ENCODE data around the gene SORCS2.

DNA sequence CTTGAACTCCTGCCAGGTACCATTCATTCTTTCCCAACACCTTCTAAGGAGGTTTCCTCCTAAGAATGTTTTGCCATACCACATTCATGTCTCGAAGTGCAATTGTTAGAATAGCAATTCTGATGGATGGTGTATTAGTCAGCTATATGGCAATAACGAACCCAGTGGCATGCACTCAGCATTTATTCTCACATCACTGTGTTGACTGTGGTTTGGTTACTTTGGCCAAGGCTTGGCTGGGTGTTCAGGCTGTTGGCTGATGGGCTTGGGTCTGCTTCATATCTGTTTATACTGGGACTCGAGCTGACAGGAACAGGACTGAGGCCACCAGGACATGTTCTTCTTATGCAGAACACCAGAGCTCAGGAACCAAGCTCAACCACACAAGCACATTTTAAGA lies 210.7 kb downstream of the SORCS2 start:
- TF ChIP-seq, protein P1, sequence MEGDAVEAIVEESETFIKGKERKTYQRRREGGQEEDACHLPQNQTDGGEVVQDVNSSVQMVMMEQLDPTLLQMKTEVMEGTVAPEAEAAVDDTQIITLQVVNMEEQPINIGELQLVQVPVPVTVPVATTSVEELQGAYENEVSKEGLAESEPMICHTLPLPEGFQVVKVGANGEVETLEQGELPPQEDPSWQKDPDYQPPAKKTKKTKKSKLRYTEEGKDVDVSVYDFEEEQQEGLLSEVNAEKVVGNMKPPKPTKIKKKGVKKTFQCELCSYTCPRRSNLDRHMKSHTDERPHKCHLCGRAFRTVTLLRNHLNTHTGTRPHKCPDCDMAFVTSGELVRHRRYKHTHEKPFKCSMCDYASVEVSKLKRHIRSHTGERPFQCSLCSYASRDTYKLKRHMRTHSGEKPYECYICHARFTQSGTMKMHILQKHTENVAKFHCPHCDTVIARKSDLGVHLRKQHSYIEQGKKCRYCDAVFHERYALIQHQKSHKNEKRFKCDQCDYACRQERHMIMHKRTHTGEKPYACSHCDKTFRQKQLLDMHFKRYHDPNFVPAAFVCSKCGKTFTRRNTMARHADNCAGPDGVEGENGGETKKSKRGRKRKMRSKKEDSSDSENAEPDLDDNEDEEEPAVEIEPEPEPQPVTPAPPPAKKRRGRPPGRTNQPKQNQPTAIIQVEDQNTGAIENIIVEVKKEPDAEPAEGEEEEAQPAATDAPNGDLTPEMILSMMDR (conservative IDR thresholded peaks at IDR 0.05; ENCODE audit: low read depth, low read length) = no peak
- TF ChIP-seq POLR2A (IDR thresholded peaks at IDR 0.05; ENCODE audit: low read depth, low read length) (no peak), NFE2L2 (IDR thresholded peaks at IDR 0.05; ENCODE audit: low read depth, low read length) (no peak), RFX5 (IDR thresholded peaks at IDR 0.05; ENCODE audit: low read depth, low read length) (no peak), RAD21 (IDR thresholded peaks at IDR 0.05; ENCODE audit: low read length) (no peak), BHLHE40 (IDR thresholded peaks at IDR 0.05; ENCODE audit: low read depth, low read length) (no peak), SMC3 (IDR thresholded peaks at IDR 0.05; ENCODE audit: low read depth, low read length) (no peak), MXI1 (IDR thresholded peaks at IDR 0.05; ENCODE audit: borderline replicate concordance, low read depth, low read length) (no peak), RCOR1 (IDR thresholded peaks at IDR 0.05; ENCODE audit: insufficient replicate concordance, low read length) (no peak), CHD1 (IDR thresholded peaks at IDR 0.05; ENCODE audit: low read depth, low read length) (no peak), MAZ (IDR thresholded peaks at IDR 0.05; ENCODE audit: borderline replicate concordance, low read depth, low read length) (no peak), CEBPB (IDR thresholded peaks at IDR 0.05; ENCODE audit: low read depth, low read length) (no peak), FOS (IDR thresholded peaks at IDR 0.05; ENCODE audit: low read depth, low read length) (no peak)
- TF ChIP-seq, protein P2, sequence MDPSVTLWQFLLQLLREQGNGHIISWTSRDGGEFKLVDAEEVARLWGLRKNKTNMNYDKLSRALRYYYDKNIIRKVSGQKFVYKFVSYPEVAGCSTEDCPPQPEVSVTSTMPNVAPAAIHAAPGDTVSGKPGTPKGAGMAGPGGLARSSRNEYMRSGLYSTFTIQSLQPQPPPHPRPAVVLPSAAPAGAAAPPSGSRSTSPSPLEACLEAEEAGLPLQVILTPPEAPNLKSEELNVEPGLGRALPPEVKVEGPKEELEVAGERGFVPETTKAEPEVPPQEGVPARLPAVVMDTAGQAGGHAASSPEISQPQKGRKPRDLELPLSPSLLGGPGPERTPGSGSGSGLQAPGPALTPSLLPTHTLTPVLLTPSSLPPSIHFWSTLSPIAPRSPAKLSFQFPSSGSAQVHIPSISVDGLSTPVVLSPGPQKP (IDR thresholded peaks at IDR 0.05; ENCODE audit: borderline replicate concordance, low read depth, low read length) = no peak
